SK-N-SH (cell line): Measurements from ENCODE around the gene GYS2. TPM values are rescaled to one million over a fixed set of nuclear protein-coding genes. Genes with fewer than 3 reads are reported as not detected.

Experiments
- CTCF ChIA-PET: fragments of 300-600, 350-600 bp; formaldehyde crosslinking; extraction: SDS; loops from one replicate; lab custom pipeline; 2021; lab: Yijun Ruan, JAX
- POLR2A ChIA-PET: fragments of 350-600 bp; sonication (Branson Sonifier 250); formaldehyde crosslinking; extraction: SDS; loops from one replicate; lab custom pipeline; 2020; ENCODE audit warnings: antibody characterized with exemption, inconsistent platforms; lab: Yijun Ruan, JAX
- DNase-seq: peaks from one replicate; pipeline ENCODE4 v3.0.0; 2012
- H2AFZ ChIP-seq: fragments of 200-600 bp; sonication (generic); 2 replicates; pipeline ENCODE4 v1.8.1; 2016; ENCODE audit warnings: antibody characterized with exemption, mild to moderate bottlenecking, low read depth
- H3F3A ChIP-seq: fragments of 200-600 bp; sonication (generic); replicated peaks from 2 replicates; pipeline ENCODE3; 2016; ENCODE audit warnings: antibody characterized with exemption, mild to moderate bottlenecking; ENCODE audit not compliant: insufficient read depth
- H3K27ac ChIP-seq, 2 experiments: fragments of 200-500 bp in 1 of 2; fragments of 200-600 bp in 1 of 2; sonication (Bioruptor generic) in 1 of 2; sonication (generic), shearing (Covaris generic) in 1 of 2; 2 replicates each; pipeline versions ENCODE4 v1.5.1 to v1.6.1; 2014 to 2016; ENCODE audit warnings: low read depth in 2 of 2, inconsistent platforms in 1 of 2, low read length in 1 of 2, mild to moderate bottlenecking in 1 of 2, mixed read lengths in 1 of 2
- H3K27me3 ChIP-seq: fragments of 200-600 bp; sonication (generic), shearing (Covaris generic); 2 replicates; pipeline ENCODE4 v1.6.1; 2016; ENCODE audit warnings: mixed run types; ENCODE audit not compliant: insufficient read depth
- H3K36me3 ChIP-seq, 2 experiments: fragments of 200-500 bp in 1 of 2; fragments of 200-600 bp in 1 of 2; sonication (Bioruptor generic) in 1 of 2; sonication (generic) in 1 of 2; replicated peaks in 1 of 2; 2 replicates each; pipeline versions ENCODE3 to v1.5.1; 2014 to 2016; ENCODE audit warnings: low read length in 1 of 2, mild to moderate bottlenecking in 1 of 2; ENCODE audit not compliant: insufficient read depth in 2 of 2, control insufficient read depth in 1 of 2
- H3K4me1 ChIP-seq, 2 experiments: fragments of 200-500 bp in 1 of 2; fragments of 200-600 bp in 1 of 2; sonication (Bioruptor generic) in 1 of 2; sonication (generic), shearing (Covaris generic) in 1 of 2; 2 replicates each; pipeline versions ENCODE4 v1.5.1 to v1.6.1; 2014 to 2016; ENCODE audit warnings: low read depth in 1 of 2, low read length in 1 of 2, mixed run types in 1 of 2; ENCODE audit not compliant: insufficient read depth in 2 of 2, control insufficient read depth in 1 of 2
- H3K4me2 ChIP-seq: fragments of 200-600 bp; sonication (generic), shearing (Covaris generic); 2 replicates; pipeline ENCODE4 v1.6.1; 2017; ENCODE audit warnings: mixed run types
- H3K4me3 ChIP-seq, 2 experiments: fragments of 200-500 bp in 1 of 2; fragments of 200-600 bp in 1 of 2; sonication (Bioruptor generic) in 1 of 2; sonication (generic), shearing (Covaris generic) in 1 of 2; 2 replicates each; pipeline versions ENCODE4 v1.5.1 to v1.8.1; 2014 to 2016; ENCODE audit warnings: low read depth in 2 of 2, inconsistent platforms in 1 of 2, low read length in 1 of 2, mild to moderate bottlenecking in 1 of 2, mixed read lengths in 1 of 2, moderate library complexity in 1 of 2
- H3K79me2 ChIP-seq: fragments of 200-600 bp; sonication (generic); 2 replicates; pipeline ENCODE4 v1.8.1; 2017; ENCODE audit warnings: mild to moderate bottlenecking; ENCODE audit not compliant: insufficient read depth
- H3K9ac ChIP-seq: fragments of 200-600 bp; sonication (generic); 2 replicates; pipeline ENCODE4 v1.6.1; 2017; ENCODE audit warnings: mixed run types
- H3K9me2 ChIP-seq: fragments of 200-600 bp; sonication (generic); 2 replicates; pipeline ENCODE4 v1.6.1; 2017; ENCODE audit warnings: mixed run types
- H3K9me3 ChIP-seq: fragments of 200-600 bp; sonication (generic); 2 replicates; pipeline ENCODE4 v1.6.1; 2017; ENCODE audit warnings: mixed run types, mild to moderate bottlenecking, moderate library complexity
- H4K20me1 ChIP-seq: fragments of 200-600 bp; sonication (generic); 2 replicates; pipeline ENCODE4 v1.6.1; 2017; ENCODE audit warnings: mild to moderate bottlenecking, mixed run types; ENCODE audit not compliant: insufficient read depth
- FOXM1 ChIP-seq: IDR thresholded peaks from 2 replicates; pipeline ENCODE4 v1.4.0; 2012; ENCODE audit warnings: low read depth, mild to moderate bottlenecking
- GABPA ChIP-seq: IDR thresholded peaks from 2 replicates; pipeline ENCODE4 v1.4.0; 2012; ENCODE audit warnings: low read depth, mild to moderate bottlenecking
- MXI1 ChIP-seq: IDR thresholded peaks from 2 replicates; pipeline ENCODE4 v1.6.1; 2012; ENCODE audit warnings: mild to moderate bottlenecking, low read depth, low read length, improper control_type of control experiment
- NFIC ChIP-seq: IDR thresholded peaks from 2 replicates; pipeline ENCODE4 v1.4.0; 2012; ENCODE audit warnings: borderline replicate concordance
- NRF1 ChIP-seq: IDR thresholded peaks from 2 replicates; pipeline ENCODE4 v1.6.1; 2012; ENCODE audit warnings: low read depth, mild to moderate bottlenecking, low read length
- POLR2AphosphoS5 ChIP-seq: IDR thresholded peaks from 2 replicates; pipeline ENCODE4 v1.6.1; 2012; ENCODE audit warnings: low read depth, low read length
- RAD21 ChIP-seq: IDR thresholded peaks from 2 replicates; pipeline ENCODE4 v1.6.1; 2012; ENCODE audit warnings: mild to moderate bottlenecking, low read length
- RCOR1 ChIP-seq: fragments of 150-350 bp; IDR thresholded peaks from 2 replicates; pipeline ENCODE4 v1.6.1; 2017; ENCODE audit warnings: antibody characterized with exemption, low read length
- RFX5 ChIP-seq: IDR thresholded peaks from 2 replicates; pipeline ENCODE4 v1.6.1; 2012; ENCODE audit warnings: mild to moderate bottlenecking, improper control_type of control experiment, low read length
- TCF12 ChIP-seq: IDR thresholded peaks from 2 replicates; pipeline ENCODE4 v1.4.0; 2012
- WGBS: methylation state at CpG from one replicate; pipeline ENCODE4 v1.1.6; 2017; ENCODE audit warnings: low lambda C conversion rate; 5-methylcytosine and 5-hydroxymethylcytosine counted together
- polyA plus RNA-seq, 3 experiments: library from polyadenylated mRNA; depleted of rRNA; stranded (reverse); fragments of >200 nt; gene quantifications; 2 replicates each; pipeline ENCODE4 v1.2.3, GENCODE V29; 2012
- TF ChIP-seq, protein P1 (sequence below): IDR thresholded peaks from 2 replicates; pipeline ENCODE4 v1.4.0; 2012; ENCODE audit warnings: low read depth, borderline replicate concordance
- TF ChIP-seq, protein P2 (sequence below): IDR thresholded peaks from 2 replicates; pipeline ENCODE4 v1.6.1; 2012; ENCODE audit warnings: mild to moderate bottlenecking, low read depth, low read length, moderate library complexity
- TF ChIP-seq, protein P3 (sequence below): fragments of 150-350 bp; IDR thresholded peaks from 2 replicates; pipeline ENCODE4 v1.6.1; 2017; ENCODE audit warnings: antibody characterized with exemption, low read length, low read depth, borderline replicate concordance

The GYS2 gene
- polyA plus RNA-seq (2012; rRNA removed) = 0.02 TPM in 1 of 2 replicates, not detected in the other
- polyA plus RNA-seq (2012; cell fraction: cytosol; rRNA removed) = not detected in 2 replicates
- not detected in 2 replicates for polyA plus RNA-seq (2012; cell fraction: nucleus; rRNA removed)

GRCh38 chr12:21604245-21605101, at the start of gene GYS2:
Gene GYS2, minus strand, starts transcription at chr12:21604847. Its CDS starts 255 bp downstream, at chr12:21604592.
- Histone ChIP-seq H3K27me3 (no peaks in the 10 kb centered on the region), H3F3A (no peaks in the 10 kb centered on the region), H3K27ac (no peak within 1 kb of the TSS), H3K9me2 (no peaks in the 10 kb centered on the region)
- no peak for DNase-seq
- TF ChIP-seq, protein P1, sequence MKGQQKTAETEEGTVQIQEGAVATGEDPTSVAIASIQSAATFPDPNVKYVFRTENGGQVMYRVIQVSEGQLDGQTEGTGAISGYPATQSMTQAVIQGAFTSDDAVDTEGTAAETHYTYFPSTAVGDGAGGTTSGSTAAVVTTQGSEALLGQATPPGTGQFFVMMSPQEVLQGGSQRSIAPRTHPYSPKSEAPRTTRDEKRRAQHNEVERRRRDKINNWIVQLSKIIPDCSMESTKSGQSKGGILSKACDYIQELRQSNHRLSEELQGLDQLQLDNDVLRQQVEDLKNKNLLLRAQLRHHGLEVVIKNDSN = no peak
- no peak for TF ChIP-seq NFIC
- no peak for TF ChIP-seq RCOR1
- TF ChIP-seq MXI1 = no peak
- TF ChIP-seq, protein P2, sequence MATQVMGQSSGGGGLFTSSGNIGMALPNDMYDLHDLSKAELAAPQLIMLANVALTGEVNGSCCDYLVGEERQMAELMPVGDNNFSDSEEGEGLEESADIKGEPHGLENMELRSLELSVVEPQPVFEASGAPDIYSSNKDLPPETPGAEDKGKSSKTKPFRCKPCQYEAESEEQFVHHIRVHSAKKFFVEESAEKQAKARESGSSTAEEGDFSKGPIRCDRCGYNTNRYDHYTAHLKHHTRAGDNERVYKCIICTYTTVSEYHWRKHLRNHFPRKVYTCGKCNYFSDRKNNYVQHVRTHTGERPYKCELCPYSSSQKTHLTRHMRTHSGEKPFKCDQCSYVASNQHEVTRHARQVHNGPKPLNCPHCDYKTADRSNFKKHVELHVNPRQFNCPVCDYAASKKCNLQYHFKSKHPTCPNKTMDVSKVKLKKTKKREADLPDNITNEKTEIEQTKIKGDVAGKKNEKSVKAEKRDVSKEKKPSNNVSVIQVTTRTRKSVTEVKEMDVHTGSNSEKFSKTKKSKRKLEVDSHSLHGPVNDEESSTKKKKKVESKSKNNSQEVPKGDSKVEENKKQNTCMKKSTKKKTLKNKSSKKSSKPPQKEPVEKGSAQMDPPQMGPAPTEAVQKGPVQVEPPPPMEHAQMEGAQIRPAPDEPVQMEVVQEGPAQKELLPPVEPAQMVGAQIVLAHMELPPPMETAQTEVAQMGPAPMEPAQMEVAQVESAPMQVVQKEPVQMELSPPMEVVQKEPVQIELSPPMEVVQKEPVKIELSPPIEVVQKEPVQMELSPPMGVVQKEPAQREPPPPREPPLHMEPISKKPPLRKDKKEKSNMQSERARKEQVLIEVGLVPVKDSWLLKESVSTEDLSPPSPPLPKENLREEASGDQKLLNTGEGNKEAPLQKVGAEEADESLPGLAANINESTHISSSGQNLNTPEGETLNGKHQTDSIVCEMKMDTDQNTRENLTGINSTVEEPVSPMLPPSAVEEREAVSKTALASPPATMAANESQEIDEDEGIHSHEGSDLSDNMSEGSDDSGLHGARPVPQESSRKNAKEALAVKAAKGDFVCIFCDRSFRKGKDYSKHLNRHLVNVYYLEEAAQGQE = no peak
- TF ChIP-seq FOXM1 = no peak
- no peak for TF ChIP-seq POLR2AphosphoS5
- TF ChIP-seq RFX5 = no peak
- TF ChIP-seq GABPA = no peak
- TF ChIP-seq, protein P3, sequence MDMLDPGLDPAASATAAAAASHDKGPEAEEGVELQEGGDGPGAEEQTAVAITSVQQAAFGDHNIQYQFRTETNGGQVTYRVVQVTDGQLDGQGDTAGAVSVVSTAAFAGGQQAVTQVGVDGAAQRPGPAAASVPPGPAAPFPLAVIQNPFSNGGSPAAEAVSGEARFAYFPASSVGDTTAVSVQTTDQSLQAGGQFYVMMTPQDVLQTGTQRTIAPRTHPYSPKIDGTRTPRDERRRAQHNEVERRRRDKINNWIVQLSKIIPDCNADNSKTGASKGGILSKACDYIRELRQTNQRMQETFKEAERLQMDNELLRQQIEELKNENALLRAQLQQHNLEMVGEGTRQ = no peak
- no peak for TF ChIP-seq NRF1
- no peak for TF ChIP-seq TCF12
- no peak for TF ChIP-seq RAD21
- TF ChIP-seq, all 33 proteins: peak for 0
- no peaks in the 10 kb centered on the region for H3K4me1 ChIP-seq
- H3K4me2 ChIP-seq = no peak within 1 kb of the TSS
- no peaks in the 10 kb centered on the region for H3K9me3 ChIP-seq
- WGBS = 18% methylated on average over 7 of the region's 7 CpGs
- H3K9ac ChIP-seq = no peak within 1 kb of the TSS
- no peaks in the 10 kb centered on the region for H3K79me2 ChIP-seq
- no peak within 1 kb of the TSS for H2AFZ ChIP-seq
- no peak within 1 kb of the TSS for H3K4me3 ChIP-seq
- no peaks in the 10 kb centered on the region for H3K36me3 ChIP-seq
- ChIA-PET POLR2A (no interaction called here), CTCF (interaction anchor here (3.4 kb wide), 1 partner anchor 76 kb away, joined by 16 read pairs; no protein-coding TSS in a partner anchor)
- no peaks in the 10 kb centered on the region for H4K20me1 ChIP-seq
